H9 (cell line): ENCODE results near the gene AKR1E2. TPM values are rescaled to one million over a fixed set of nuclear protein-coding genes. Genes with fewer than 3 reads are reported as not detected.

ENCODE experiments used
- DNase-seq: peaks from one replicate; pipeline ENCODE4 v3.0.0-alpha.2; 2017
- H2AFZ ChIP-seq: one replicate; pipeline ENCODE4 v1.6.1; 2013; ENCODE audit warnings: mild to moderate bottlenecking, low read length, control low read depth, moderate library complexity
- H2AK5ac ChIP-seq: 2 replicates; pipeline ENCODE4 v1.6.1; 2013; ENCODE audit warnings: low read length, control low read depth, mixed read lengths; ENCODE audit not compliant: insufficient read length
- H2BK120ac ChIP-seq: one replicate; pipeline ENCODE4 v1.6.1; 2013; ENCODE audit warnings: low read depth, mild to moderate bottlenecking, low read length, control low read depth, inconsistent platforms; ENCODE audit not compliant: poor library complexity, severe bottlenecking
- H2BK12ac ChIP-seq: 2 replicates; pipeline ENCODE4 v1.6.1; 2013; ENCODE audit warnings: low read length, control low read depth, mixed read lengths, low read depth; ENCODE audit not compliant: insufficient read length
- H2BK15ac ChIP-seq: 2 replicates; pipeline ENCODE4 v1.6.1; 2013; ENCODE audit warnings: low read depth, low read length, control low read depth
- H2BK20ac ChIP-seq: one replicate; pipeline ENCODE4 v1.6.1; 2013; ENCODE audit warnings: low read depth, mild to moderate bottlenecking, low read length, control low read depth, inconsistent platforms; ENCODE audit not compliant: poor library complexity, severe bottlenecking
- H2BK5ac ChIP-seq: 2 replicates; pipeline ENCODE4 v1.6.1; 2013; ENCODE audit warnings: low read length, control low read depth, mixed read lengths; ENCODE audit not compliant: insufficient read length
- H3K14ac ChIP-seq: 2 replicates; pipeline ENCODE4 v1.6.1; 2013; ENCODE audit warnings: low read length, control low read depth; ENCODE audit not compliant: insufficient read depth
- H3K18ac ChIP-seq: 2 replicates; pipeline ENCODE4 v1.6.1; 2013; ENCODE audit warnings: low read depth, mild to moderate bottlenecking, mixed read lengths, low read length, control low read depth; ENCODE audit not compliant: insufficient read length
- H3K23ac ChIP-seq: 2 replicates; pipeline ENCODE4 v1.6.1; 2013; ENCODE audit warnings: low read length, control low read depth, mixed read lengths, low read depth; ENCODE audit not compliant: insufficient read length
- H3K23me2 ChIP-seq: 2 replicates; pipeline ENCODE4 v1.6.1; 2013; ENCODE audit warnings: low read depth, mild to moderate bottlenecking, mixed read lengths, low read length, control low read depth; ENCODE audit not compliant: insufficient read length, poor library complexity, severe bottlenecking
- H3K27ac ChIP-seq: 2 replicates; pipeline ENCODE4 v1.5.1; 2013; ENCODE audit warnings: low read length, control low read depth, mixed read lengths, low read depth; ENCODE audit not compliant: insufficient read length
- H3K27me3 ChIP-seq: 2 replicates; pipeline ENCODE4 v1.6.1; 2013; ENCODE audit warnings: low read length, control low read depth, inconsistent platforms; ENCODE audit not compliant: insufficient read depth
- H3K4ac ChIP-seq: 2 replicates; pipeline ENCODE4 v1.6.1; 2013; ENCODE audit warnings: low read depth, mild to moderate bottlenecking, control low read depth, inconsistent platforms, low read length, moderate library complexity
- H3K4me1 ChIP-seq: 2 replicates; pipeline ENCODE4 v1.6.1; 2013; ENCODE audit warnings: low read length, control low read depth, inconsistent platforms; ENCODE audit not compliant: insufficient read depth
- H3K4me2 ChIP-seq: 2 replicates; pipeline ENCODE4 v1.6.1; 2013; ENCODE audit warnings: low read length, control low read depth, mixed read lengths; ENCODE audit not compliant: insufficient read length, insufficient read depth
- H3K56ac ChIP-seq: 2 replicates; pipeline ENCODE4 v1.6.1; 2013; ENCODE audit warnings: low read depth, mild to moderate bottlenecking, mixed read lengths, low read length, control low read depth; ENCODE audit not compliant: insufficient read length
- H3K79me1 ChIP-seq: 2 replicates; pipeline ENCODE4 v1.6.1; 2013; ENCODE audit warnings: low read depth, mild to moderate bottlenecking, moderate library complexity, low read length, control low read depth, inconsistent platforms; ENCODE audit not compliant: insufficient read depth, poor library complexity, severe bottlenecking
- H3K79me2 ChIP-seq: 2 replicates; pipeline ENCODE4 v1.6.1; 2013; ENCODE audit warnings: low read length, control low read depth, inconsistent platforms; ENCODE audit not compliant: insufficient read depth
- H3K9ac ChIP-seq: 2 replicates; pipeline ENCODE4 v1.6.1; 2013; ENCODE audit warnings: low read length, control low read depth, mixed read lengths; ENCODE audit not compliant: insufficient read length; ENCODE audit errors: extremely low read depth
- H3K9me3 ChIP-seq: one replicate; pipeline ENCODE4 v1.6.1; 2013; ENCODE audit warnings: low read depth, low read length, inconsistent platforms; ENCODE audit not compliant: control insufficient read depth
- H3T11ph ChIP-seq: one replicate; pipeline ENCODE4 v1.6.1; 2013; ENCODE audit warnings: mild to moderate bottlenecking, low read length, control low read depth, inconsistent platforms
- H4K20me1 ChIP-seq: one replicate; pipeline ENCODE4 v1.6.1; 2013; ENCODE audit not compliant: control insufficient read depth, insufficient read length, insufficient read depth
- H4K5ac ChIP-seq: 2 replicates; pipeline ENCODE4 v1.6.1; 2013; ENCODE audit warnings: low read depth, mild to moderate bottlenecking, mixed read lengths, low read length, control low read depth; ENCODE audit not compliant: insufficient read length
- H4K8ac ChIP-seq: replicated peaks from 2 replicates; pipeline ENCODE4 v1.6.1; 2013; ENCODE audit warnings: low read length, control low read depth, mixed read lengths, low read depth; ENCODE audit not compliant: insufficient read length
- H4K91ac ChIP-seq: 2 replicates; pipeline ENCODE4 v1.6.1; 2013; ENCODE audit warnings: low read depth, mild to moderate bottlenecking, moderate library complexity, mixed read lengths, low read length, control low read depth; ENCODE audit not compliant: insufficient read length
- H3K27ac Mint-ChIP-seq, 3 experiments: 2 replicates in 2 of 3; 3 replicates in 1 of 3; pipeline ENCODE4 v1.8.0; 2020 to 2021; ENCODE audit warnings: mixed read lengths in 3 of 3, mild to moderate bottlenecking in 1 of 3, moderate library complexity in 1 of 3
- H3K27me3 Mint-ChIP-seq: 2 replicates; pipeline ENCODE4 v1.8.0; 2021; ENCODE audit warnings: low read depth, mild to moderate bottlenecking, moderate library complexity, mixed read lengths
- H3K36me3 Mint-ChIP-seq, 3 experiments: 2 replicates in 2 of 3; 3 replicates in 1 of 3; pipeline ENCODE4 v1.8.0; 2020 to 2021; ENCODE audit warnings: low read depth in 3 of 3, mixed read lengths in 3 of 3; ENCODE audit not compliant: insufficient read depth in 1 of 3
- H3K4me1 Mint-ChIP-seq, 2 experiments: 2 replicates each; pipeline ENCODE4 v1.8.0; 2020; ENCODE audit warnings: mixed read lengths in 2 of 2
- H3K4me3 Mint-ChIP-seq, 2 experiments: 2 replicates in 1 of 2; 3 replicates in 1 of 2; pipeline ENCODE4 v1.8.0; 2020 to 2021; ENCODE audit warnings: mild to moderate bottlenecking in 2 of 2, mixed read lengths in 2 of 2, moderate library complexity in 1 of 2
- H3K9me3 Mint-ChIP-seq, 2 experiments: 2 replicates in 1 of 2; 3 replicates in 1 of 2; pipeline ENCODE4 v1.8.0; 2020; ENCODE audit warnings: mild to moderate bottlenecking in 2 of 2, mixed read lengths in 2 of 2, moderate library complexity in 1 of 2
- CTCF ChIP-seq: fragments of 200-600 bp; sonication (generic); conservative IDR thresholded peaks from 3 replicates; pipeline ENCODE4 v1.8.0; 2021; ENCODE audit warnings: antibody characterized with exemption, mild to moderate bottlenecking
- WGBS: extraction: QIAGEN DNeasy Blood & Tissue Kit; methylation state at CpG from one replicate; pipeline ENCODE4 v1.1.7; 2013; ENCODE audit warnings: missing lambda C conversion rate, low lambda C conversion rate, mixed read lengths; ENCODE audit not compliant: insufficient read length; ENCODE audit errors: extremely low coverage; 5-methylcytosine and 5-hydroxymethylcytosine counted together
- total RNA-seq: library from RNA; stranded (reverse); gene quantifications from 2 replicates; pipeline ENCODE4 v1.2.1, GENCODE V29; 2021

Gene AKR1E2
- total RNA-seq, 1 experiment from 2014 or later = 2.2 TPM

GRCh38 chr10:4846775-4847174 lies 20.8 kb downstream of the AKR1E2 start:
- H3K4me1 ChIP-seq = no peaks in the 10 kb centered on the region
- WGBS = no CpG with 5 or more reads among the region's 5 CpGs
- H3K27ac ChIP-seq = no peak overlapping the region
- H2BK20ac ChIP-seq = no peak overlapping the region
- no peak overlapping the region for H3K9ac ChIP-seq
- no peaks in the 10 kb centered on the region for H3K79me2 ChIP-seq
- TF ChIP-seq CTCF = no peak
- no peak overlapping the region for H4K91ac ChIP-seq
- no peak overlapping the region for H3K4ac ChIP-seq
- no peak overlapping the region for H3K4me2 ChIP-seq
- H2AFZ ChIP-seq = no peak overlapping the region
- H3K79me1 ChIP-seq = no peaks in the 10 kb centered on the region
- DNase-seq = no peak
- H3K18ac ChIP-seq = no peak overlapping the region
- H4K5ac ChIP-seq = no peak overlapping the region
- H3K9me3 ChIP-seq = no peaks in the 10 kb centered on the region
- no peak overlapping the region for H3K14ac ChIP-seq
- H3K23ac ChIP-seq = no peak overlapping the region
- H3K4me1 Mint-ChIP-seq = peaks cover 8% of the 10 kb centered on the region in 2 experiments
- no peak overlapping the region for H2AK5ac ChIP-seq
- H3K4me3 Mint-ChIP-seq = no peak overlapping the region; a peak in 1 of 5 replicates
- H4K20me1 ChIP-seq = no peaks in the 10 kb centered on the region
- H4K8ac ChIP-seq = no peak overlapping the region
- H3K27ac Mint-ChIP-seq = no peak overlapping the region; a peak in 1 of 7 replicates
- no peak overlapping the region for H2BK120ac ChIP-seq
- peaks cover 9 to 16% (median 11%) of the 10 kb centered on the region in 3 experiments for H3K36me3 Mint-ChIP-seq
- no peaks in the 10 kb centered on the region for H3K23me2 ChIP-seq
- H3K56ac ChIP-seq = no peak overlapping the region
- H2BK15ac ChIP-seq = no peak overlapping the region
- no peak overlapping the region for H2BK12ac ChIP-seq
- H3K27me3 Mint-ChIP-seq = peaks cover 1% of the 10 kb centered on the region
- no peak overlapping the region for H2BK5ac ChIP-seq
- no peak overlapping the region for H3T11ph ChIP-seq
- H3K27me3 ChIP-seq = no peaks in the 10 kb centered on the region
- H3K9me3 Mint-ChIP-seq = peaks cover 6 to 54% of the 10 kb centered on the region in 2 experiments; a peak in 3 of 5 replicates
